HG02588 (cell line): ENCODE data around the gene ZNHIT2.

ENCODE experiments used
- ATAC-seq: cut with Tn5 transposase; IDR thresholded peaks from one replicate; pipeline ENCODE4 v1.9.1; 2021; ENCODE audit warnings: mild to moderate bottlenecking, moderate library complexity; ENCODE audit not compliant: unreplicated experiment

Gene ZNHIT2

DNA sequence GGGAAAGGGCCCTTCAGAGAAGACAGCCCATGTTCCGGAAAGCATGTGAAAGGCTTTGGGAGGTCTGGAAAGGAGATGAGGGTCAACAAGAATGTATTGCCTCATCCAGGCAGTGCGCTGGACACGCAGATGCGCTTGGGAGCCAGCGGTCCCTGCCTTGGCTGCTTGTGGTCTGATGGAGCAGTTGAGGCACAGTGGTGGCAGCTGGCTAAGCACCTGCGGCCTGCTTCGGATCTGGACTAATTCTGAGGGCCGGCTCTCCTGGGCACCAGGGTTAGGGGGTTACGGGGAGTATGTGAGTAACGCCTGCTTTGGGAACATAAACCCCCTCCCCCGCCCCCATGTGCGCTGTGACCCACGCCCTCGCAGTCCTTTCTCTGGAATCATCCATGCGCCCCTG, 10.4 kb downstream of the ZNHIT2 start:
- no peak for ATAC-seq

GRCh38 chr11:65104628-65105027, 12.9 kb downstream of the ZNHIT2 start:
- no peak for ATAC-seq

GRCh38 chr11:65103476-65103875, 14.0 kb downstream of the ZNHIT2 start:
- no peak for ATAC-seq

GRCh38 chr11:65102142-65103095, 15.1 kb downstream of the ZNHIT2 start:
- no peak for ATAC-seq

GRCh38 chr11:65100674-65101350, 16.7 kb downstream of the ZNHIT2 start:
- no peak for ATAC-seq

- no peak for ATAC-seq
Measured at GRCh38 chr11:65096926-65097325, 20.6 kb downstream of the ZNHIT2 start.

- peak; percentile 74 for ATAC-seq
Measured at GRCh38 chr11:65095974-65096806, 21.3 kb downstream of the ZNHIT2 start, which contains the start of gene VPS51. TSS of gene VPS51 (plus strand) at chr11:65096214. CDS start at chr11:65096251, 37 bp downstream.

DNA sequence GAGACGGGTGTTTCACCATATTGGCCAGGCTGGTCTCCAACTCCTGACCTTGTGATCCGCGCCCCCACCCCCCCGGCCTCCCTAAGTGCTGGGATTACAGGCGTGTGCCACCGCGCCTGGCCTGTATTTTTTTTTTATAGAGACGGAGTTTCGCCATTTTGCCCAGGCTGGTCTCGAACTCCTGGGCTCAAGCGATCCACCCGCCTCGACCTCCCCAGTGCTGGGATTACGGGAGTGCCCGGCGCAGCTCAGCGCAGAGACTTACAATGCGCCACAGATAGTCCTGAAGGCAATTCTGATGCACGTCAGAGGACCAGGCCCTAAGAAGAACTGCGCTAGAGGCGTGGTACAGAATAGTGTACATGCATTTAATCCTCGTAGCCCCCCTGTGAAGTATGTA, 22.1 kb downstream of the ZNHIT2 start:
- no peak for ATAC-seq

DNA sequence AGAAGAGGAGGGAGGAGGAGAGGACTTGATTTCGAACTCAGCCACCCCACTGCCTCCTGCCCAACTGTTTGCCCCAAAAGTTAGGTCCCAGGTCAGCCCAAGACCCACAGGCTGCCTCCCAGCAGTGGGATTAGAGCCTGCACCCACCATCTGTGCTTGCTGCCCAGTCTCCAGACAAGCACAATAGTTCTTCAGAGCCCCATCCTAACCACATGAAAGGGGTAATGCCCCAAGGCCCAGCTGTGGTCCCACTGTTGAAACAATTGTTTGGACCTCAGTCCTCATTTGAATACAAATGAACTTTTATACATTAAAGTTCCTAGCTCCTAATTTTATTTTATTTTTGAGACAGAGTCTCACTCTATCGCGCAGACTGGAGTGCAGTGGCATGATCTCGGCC, 26.9 kb downstream of the ZNHIT2 start:
- no peak for ATAC-seq

GRCh38 chr11:65089621-65090020, 27.9 kb downstream of the ZNHIT2 start:
- ATAC-seq, result no peak

GRCh38 chr11:65087827-65088226, 29.7 kb downstream of the ZNHIT2 start:
- no peak for ATAC-seq

DNA sequence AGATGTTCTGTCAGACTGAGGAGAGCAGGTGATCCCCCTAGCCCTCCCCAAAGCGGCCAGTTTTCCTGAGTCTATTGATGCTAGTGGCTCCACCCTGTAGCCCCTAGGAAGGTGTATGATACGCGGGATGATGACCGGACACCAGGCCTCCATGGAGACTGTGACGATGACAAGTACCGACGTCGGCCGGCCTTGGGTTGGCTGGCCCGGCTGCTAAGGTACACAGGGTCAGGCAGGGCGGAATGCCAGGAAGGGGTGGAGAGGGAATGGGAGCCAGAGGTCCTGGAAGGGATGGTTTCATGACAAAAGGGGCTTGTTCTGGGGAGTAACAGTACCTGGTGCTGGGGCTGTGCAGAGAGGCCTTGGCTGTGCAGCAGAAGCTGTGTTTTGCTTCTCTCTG, 30.3 kb downstream of the ZNHIT2 start:
- no peak for ATAC-seq

GRCh38 chr11:65086809-65087208, 30.7 kb downstream of the ZNHIT2 start:
- no peak for ATAC-seq

GRCh38 chr11:65085446-65085845, 32.1 kb downstream of the ZNHIT2 start:
- ATAC-seq, result no peak

- no peak for ATAC-seq
Measured at GRCh38 chr11:65084598-65085375, 32.7 kb downstream of the ZNHIT2 start.

- peak; percentile 80 for ATAC-seq
Measured at GRCh38 chr11:65083834-65084597, 33.5 kb downstream of the ZNHIT2 start, which contains the start of the genes CDCA5 and ZFPL1. TSS of gene CDCA5 (minus strand) at chr11:65084040. CDS start at chr11:65083978, 62 bp downstream. TSS of gene ZFPL1 (plus strand) at chr11:65084222. CDS start at chr11:65084699, 477 bp downstream.

DNA sequence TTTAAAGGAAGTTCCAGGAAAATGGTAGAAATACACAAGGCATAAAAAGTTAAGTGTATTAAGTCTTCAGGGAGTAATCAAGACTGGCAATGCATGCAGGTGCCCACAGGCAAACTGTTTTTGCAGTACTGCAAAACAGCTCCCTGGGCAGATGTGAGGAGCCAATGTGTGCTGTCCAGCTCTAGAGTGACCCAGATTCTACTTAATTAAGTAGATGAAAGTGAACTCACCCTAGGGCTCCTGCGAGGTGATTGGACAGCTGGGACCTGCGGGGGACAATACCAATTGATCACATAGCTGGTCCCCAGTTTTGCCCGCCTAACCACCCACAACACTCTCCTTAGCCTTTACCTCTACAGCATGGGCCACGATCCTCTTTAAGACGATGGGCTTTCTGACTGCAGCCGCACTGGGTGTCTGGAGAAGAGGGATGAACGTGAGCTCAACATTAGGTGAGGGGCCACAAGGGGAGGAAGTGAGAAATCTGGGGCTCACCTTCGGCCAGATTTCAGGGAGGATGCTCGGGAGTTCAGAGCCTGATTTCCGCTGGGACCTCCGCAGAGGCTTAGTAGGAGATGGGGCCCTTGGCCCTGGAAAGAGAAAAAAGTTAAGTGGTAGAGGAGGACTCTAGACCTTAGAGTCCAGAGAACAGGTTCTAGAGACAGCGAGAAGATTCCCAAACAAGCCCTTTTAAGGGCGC, 34.2 kb downstream of the ZNHIT2 start:
- no peak for ATAC-seq

GRCh38 chr11:65078786-65079342, 38.6 kb downstream of the ZNHIT2 start:
- no peak for ATAC-seq
